Osteocyte (in vitro differentiated cells): ENCODE results near the gene RANBP1. TPM values are rescaled to one million over a fixed set of nuclear protein-coding genes. Genes with fewer than 3 reads are reported as not detected.

Experiments
- DNase-seq: peaks from one replicate; pipeline ENCODE4 v3.0.0; 2021; ENCODE audit warnings: mixed read lengths; ENCODE audit not compliant: unreplicated experiment; ENCODE audit errors: extremely low spot score
- H3K27ac Mint-ChIP-seq: one replicate; pipeline ENCODE4 v1.8.0; 2021; ENCODE audit warnings: mild to moderate bottlenecking, mixed read lengths; ENCODE audit not compliant: unreplicated experiment
- H3K27me3 Mint-ChIP-seq: one replicate; pipeline ENCODE4 v1.8.0; 2021; ENCODE audit warnings: mixed read lengths; ENCODE audit not compliant: unreplicated experiment
- H3K36me3 Mint-ChIP-seq: one replicate; pipeline ENCODE4 v1.8.0; 2021; ENCODE audit warnings: mixed read lengths; ENCODE audit not compliant: unreplicated experiment
- H3K4me1 Mint-ChIP-seq: one replicate; pipeline ENCODE4 v1.8.0; 2021; ENCODE audit warnings: mixed read lengths; ENCODE audit not compliant: unreplicated experiment
- H3K4me3 Mint-ChIP-seq: one replicate; pipeline ENCODE4 v1.8.0; 2021; ENCODE audit warnings: mild to moderate bottlenecking, moderate library complexity, mixed read lengths; ENCODE audit not compliant: unreplicated experiment
- H3K9me3 Mint-ChIP-seq: one replicate; pipeline ENCODE4 v1.8.0; 2021; ENCODE audit warnings: mixed read lengths; ENCODE audit not compliant: unreplicated experiment
- CTCF ChIP-seq: fragments of 200-600 bp; sonication (generic); IDR thresholded peaks from 2 replicates; pipeline ENCODE4 v1.5.0; 2021; ENCODE audit warnings: antibody characterized with exemption, mild to moderate bottlenecking, moderate library complexity
- total RNA-seq: library from RNA; stranded (reverse); gene quantifications from 2 replicates; pipeline ENCODE4 v1.2.1, GENCODE V29; 2021

The RANBP1 gene
- total RNA-seq, 1 donor from 2014 or later, result 104 TPM

DNA sequence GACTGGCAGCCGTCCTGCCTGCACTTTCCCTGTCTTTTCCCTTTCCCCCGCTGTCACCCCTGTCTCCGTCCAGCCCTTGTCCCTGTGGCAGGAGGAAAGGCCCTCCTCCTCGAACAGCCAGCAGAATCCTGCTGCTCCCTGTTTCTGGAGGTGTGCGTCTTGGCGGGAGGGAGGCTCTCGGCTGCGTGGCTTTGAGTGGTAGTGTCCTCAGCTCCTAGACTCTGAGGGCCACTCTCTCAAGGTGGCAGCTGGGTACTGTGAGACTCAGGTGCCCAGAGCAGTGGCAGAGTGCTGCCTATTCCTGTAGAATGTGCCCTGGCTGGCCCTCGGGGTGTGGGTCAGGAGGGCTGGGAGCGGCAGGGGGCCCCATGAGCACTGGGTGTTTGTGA is 9.1 kb upstream of the RANBP1 start:
- Mint-ChIP-seq H3K4me1 (no peaks in the 10 kb centered on the region), H3K4me3 (no peak overlapping the region), H3K36me3 (peaks cover 29% of the 10 kb centered on the region), H3K27ac (no peak overlapping the region), H3K27me3 (no peaks in the 10 kb centered on the region), H3K9me3 (no peaks in the 10 kb centered on the region)
- no peak for DNase-seq
- no peak for TF ChIP-seq CTCF

DNA sequence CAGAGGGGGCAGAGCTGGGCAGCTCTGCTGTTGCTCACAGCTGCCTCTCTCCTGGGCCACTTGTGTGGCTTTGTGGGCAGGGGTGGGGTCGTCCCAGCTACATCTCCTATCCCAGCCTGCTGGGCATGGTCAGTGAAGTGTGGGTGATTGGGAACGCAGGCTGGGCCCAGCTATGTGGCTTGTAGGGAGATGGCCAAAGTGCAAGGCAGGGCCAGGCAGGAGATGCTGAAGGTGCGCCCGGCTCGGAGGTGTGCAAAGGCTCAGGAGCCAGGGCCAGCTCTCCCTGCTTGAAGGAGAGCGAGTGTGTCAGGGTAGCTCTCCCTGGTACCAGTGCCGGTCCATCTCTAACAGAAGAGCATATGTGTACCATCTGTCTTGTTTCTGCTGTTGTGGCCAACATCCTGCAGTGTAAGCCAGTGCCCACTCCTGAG is 8.4 kb upstream of the RANBP1 start:
- Mint-ChIP-seq H3K4me1 (no peaks in the 10 kb centered on the region), H3K27ac (no peak overlapping the region), H3K9me3 (no peaks in the 10 kb centered on the region), H3K36me3 (peaks cover 26% of the 10 kb centered on the region), H3K4me3 (no peak overlapping the region), H3K27me3 (no peaks in the 10 kb centered on the region)
- no peak for TF ChIP-seq CTCF
- no peak for DNase-seq

DNA sequence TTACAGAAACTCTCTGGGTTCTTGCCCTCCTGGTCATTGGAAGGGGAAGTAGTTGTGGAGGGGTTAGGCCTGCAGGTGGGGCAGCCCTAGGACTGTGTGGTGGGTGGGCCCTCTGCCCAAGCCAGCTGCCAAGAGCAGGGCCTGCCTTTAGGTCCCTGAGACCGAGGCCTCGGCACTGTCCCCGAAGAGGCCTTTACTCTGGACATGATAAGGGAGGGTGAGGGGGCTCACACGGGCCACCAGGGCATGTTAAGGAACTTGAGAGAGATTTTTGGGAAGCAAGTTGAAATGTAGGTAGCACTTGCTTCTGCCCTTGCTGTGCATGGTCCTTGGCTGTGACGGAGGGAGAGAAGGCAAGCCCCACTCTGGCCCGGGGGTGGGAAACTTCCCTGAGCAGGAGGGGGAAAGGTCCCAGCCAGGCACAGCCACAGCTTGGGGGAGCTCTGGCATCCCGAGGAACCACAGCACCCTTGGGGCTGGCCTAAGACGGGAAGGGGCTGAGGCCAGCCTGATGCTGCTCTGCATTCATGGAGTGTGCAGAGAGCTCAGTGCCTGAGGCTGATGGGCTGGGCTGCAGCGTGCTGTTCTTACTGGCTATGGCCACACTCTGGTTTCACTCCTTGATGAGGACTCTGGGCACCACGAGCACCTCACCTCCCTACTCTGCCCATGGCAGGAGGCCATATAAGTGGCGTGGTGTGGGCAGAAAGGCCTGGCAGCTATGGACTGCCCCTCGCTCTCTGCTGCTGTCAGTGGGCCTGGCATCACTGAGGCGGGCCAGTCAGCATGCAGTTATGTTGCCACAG is 7.8 kb upstream of the RANBP1 start:
- no peak for TF ChIP-seq CTCF
- no peak overlapping the region for H3K27ac Mint-ChIP-seq
- no peaks in the 10 kb centered on the region for H3K4me1 Mint-ChIP-seq
- H3K4me3 Mint-ChIP-seq, result no peak overlapping the region
- H3K36me3 Mint-ChIP-seq, result peaks cover 25% of the 10 kb centered on the region
- H3K27me3 Mint-ChIP-seq, result no peaks in the 10 kb centered on the region
- no peaks in the 10 kb centered on the region for H3K9me3 Mint-ChIP-seq
- no peak for DNase-seq

DNA sequence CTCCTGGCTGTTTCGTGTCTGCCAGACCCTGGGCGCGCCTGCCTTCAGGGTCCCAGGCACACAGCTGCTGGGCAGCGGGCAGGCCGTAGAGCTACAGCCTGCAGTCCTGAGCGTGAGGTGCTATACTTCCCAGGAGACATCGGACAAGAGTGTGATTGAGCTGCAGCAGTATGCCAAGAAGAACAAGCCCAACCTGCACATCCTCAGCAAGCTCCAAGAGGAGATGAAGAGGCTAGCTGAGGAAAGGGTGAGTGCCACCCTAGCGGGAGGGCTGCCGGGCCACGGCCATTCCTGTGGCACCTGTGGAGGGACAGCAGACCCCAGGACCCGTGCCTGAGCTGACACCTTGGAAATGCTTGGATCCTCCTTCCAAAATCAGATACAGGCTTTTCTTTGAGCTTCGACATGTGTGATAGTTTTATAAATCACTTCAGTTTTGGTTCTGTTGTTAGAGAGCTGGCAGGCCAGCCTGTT is 7.1 kb upstream of the RANBP1 start:
- Mint-ChIP-seq H3K27ac (no peak overlapping the region), H3K4me1 (no peaks in the 10 kb centered on the region), H3K27me3 (no peaks in the 10 kb centered on the region), H3K4me3 (no peak overlapping the region), H3K9me3 (no peaks in the 10 kb centered on the region), H3K36me3 (peaks cover 25% of the 10 kb centered on the region)
- DNase-seq, result no peak
- no peak for TF ChIP-seq CTCF

- H3K4me3 Mint-ChIP-seq, result no peak overlapping the region
- H3K27me3 Mint-ChIP-seq, result no peaks in the 10 kb centered on the region
- DNase-seq, result no peak
- no peaks in the 10 kb centered on the region for H3K9me3 Mint-ChIP-seq
- no peak for TF ChIP-seq CTCF
- no peak overlapping the region for H3K27ac Mint-ChIP-seq
- no peaks in the 10 kb centered on the region for H3K4me1 Mint-ChIP-seq
- peaks cover 30% of the 10 kb centered on the region for H3K36me3 Mint-ChIP-seq
Observed at GRCh38 chr22:20109411-20110358, 6.2 kb upstream of the RANBP1 start.
